ENCODE measurements around the gene SHPK. TPM values are rescaled to one million over a fixed set of nuclear protein-coding genes. Genes with fewer than 3 reads are reported as not detected.

The SHPK gene
- total RNA-seq, 1 donor from 2014 or later, result 7.8 TPM

DNA sequence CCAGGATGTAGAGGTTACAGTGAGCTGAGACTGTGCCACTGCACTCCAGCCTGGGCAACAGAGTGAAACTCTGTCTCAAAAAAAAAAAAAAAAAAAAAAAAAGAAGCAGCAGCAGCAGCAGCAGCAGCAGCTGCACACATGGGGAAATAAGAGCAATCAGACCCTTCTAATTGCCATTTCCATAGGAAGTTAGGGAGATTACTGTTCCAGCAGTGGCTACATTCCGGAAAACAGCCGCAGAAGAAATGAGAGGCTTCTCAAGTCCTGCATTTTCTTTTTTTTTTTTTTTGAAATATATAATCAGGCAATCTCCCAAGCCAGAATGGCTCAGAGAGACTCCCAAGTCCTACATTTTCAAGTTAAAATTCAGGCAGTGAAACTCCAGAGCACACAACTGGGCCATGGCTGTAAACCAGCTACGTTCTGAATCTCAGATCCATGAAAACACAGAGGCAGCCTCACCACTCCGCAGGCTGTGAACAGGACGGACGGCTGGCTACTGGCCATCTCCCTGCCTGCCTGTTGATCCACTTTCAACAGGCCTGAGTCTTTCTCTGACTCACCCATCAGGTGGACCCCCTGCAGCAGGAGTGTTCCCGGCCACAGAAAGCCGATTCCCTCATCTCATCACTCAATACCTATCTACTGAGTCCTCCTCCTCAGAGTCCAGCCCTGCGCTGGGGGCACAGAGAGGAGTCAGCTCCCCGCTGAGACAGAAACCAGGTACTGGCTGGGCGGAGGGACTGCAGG, 41.8 kb downstream of the SHPK start:
- H3K4me1 ChIP-seq (ENCODE audit: insufficient read depth, low read length), result peaks cover 17% of the 10 kb centered on the region
- no peaks in the 10 kb centered on the region for H3K27me3 ChIP-seq (ENCODE audit: insufficient read depth, low read length)
- H3K27ac ChIP-seq (ENCODE audit: low read depth, low read length), result peak overlapping the region; percentile 93
- H3K4me2 ChIP-seq (ENCODE audit: low read length), result peak overlapping the region; percentile 78
- H3K4me3 ChIP-seq (ENCODE audit: insufficient read depth, low read depth, low read length), result no peak overlapping the region
- H3K79me2 ChIP-seq (ENCODE audit: insufficient read depth, low read length), result no peaks in the 10 kb centered on the region
- H3K9me3 Mint-ChIP-seq (ENCODE audit: unreplicated experiment), result no peaks in the 10 kb centered on the region
- DNase-seq (ENCODE audit: low read depth), result peak; percentile 86
- H3K4me3 Mint-ChIP-seq (ENCODE audit: unreplicated experiment), result no peak overlapping the region
- no peaks in the 10 kb centered on the region for H3K36me3 ChIP-seq (ENCODE audit: insufficient read depth, low read length)
- no peak overlapping the region for H3K27ac Mint-ChIP-seq (ENCODE audit: unreplicated experiment)
- TF ChIP-seq, protein P1, sequence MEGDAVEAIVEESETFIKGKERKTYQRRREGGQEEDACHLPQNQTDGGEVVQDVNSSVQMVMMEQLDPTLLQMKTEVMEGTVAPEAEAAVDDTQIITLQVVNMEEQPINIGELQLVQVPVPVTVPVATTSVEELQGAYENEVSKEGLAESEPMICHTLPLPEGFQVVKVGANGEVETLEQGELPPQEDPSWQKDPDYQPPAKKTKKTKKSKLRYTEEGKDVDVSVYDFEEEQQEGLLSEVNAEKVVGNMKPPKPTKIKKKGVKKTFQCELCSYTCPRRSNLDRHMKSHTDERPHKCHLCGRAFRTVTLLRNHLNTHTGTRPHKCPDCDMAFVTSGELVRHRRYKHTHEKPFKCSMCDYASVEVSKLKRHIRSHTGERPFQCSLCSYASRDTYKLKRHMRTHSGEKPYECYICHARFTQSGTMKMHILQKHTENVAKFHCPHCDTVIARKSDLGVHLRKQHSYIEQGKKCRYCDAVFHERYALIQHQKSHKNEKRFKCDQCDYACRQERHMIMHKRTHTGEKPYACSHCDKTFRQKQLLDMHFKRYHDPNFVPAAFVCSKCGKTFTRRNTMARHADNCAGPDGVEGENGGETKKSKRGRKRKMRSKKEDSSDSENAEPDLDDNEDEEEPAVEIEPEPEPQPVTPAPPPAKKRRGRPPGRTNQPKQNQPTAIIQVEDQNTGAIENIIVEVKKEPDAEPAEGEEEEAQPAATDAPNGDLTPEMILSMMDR (IDR thresholded peaks at IDR 0.05; ENCODE audit: insufficient read depth, low read depth, low read length), result no peak
- TF ChIP-seq EZH2 (IDR thresholded peaks at IDR 0.05; ENCODE audit: insufficient read depth, low read length), result no peak
- H2AFZ ChIP-seq (ENCODE audit: low read depth, low read length), result no peak overlapping the region
- peaks cover 16% of the 10 kb centered on the region for H3K36me3 Mint-ChIP-seq (ENCODE audit: low read depth, unreplicated experiment)
- no peak for FAIRE-seq
- H3K9me3 ChIP-seq (ENCODE audit: insufficient read depth, low read depth, low read length), result no peaks in the 10 kb centered on the region
- no peaks in the 10 kb centered on the region for H4K20me1 ChIP-seq (ENCODE audit: insufficient read depth, low read length)
- H3K27me3 Mint-ChIP-seq (ENCODE audit: low read depth, unreplicated experiment), result no peaks in the 10 kb centered on the region
- peak overlapping the region; percentile 77 for H3K9ac ChIP-seq (ENCODE audit: low read length)
- H3K4me1 Mint-ChIP-seq (ENCODE audit: low read depth, unreplicated experiment), result peaks cover 8% of the 10 kb centered on the region

DNA sequence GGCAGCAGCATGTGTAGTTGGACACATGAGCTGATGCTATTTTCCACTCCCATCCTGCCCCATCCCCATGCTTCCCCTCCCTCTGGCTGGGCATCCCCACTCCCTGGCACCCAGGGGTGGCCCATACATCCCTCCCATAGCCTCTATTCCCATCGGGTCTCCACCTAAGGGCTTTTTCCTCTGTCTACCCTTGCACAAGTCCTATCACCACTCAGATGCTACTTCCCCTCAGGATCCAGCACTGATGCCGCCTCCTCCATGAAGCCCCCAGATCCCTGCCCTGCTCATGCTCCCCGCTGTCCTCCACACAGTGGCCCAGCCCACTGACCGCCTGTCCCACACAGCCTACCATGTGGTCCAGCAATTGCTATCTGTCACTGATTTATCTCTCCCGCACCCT, 42.7 kb downstream of the SHPK start:
- Histone ChIP-seq H3K27me3 (ENCODE audit: insufficient read depth, low read length) (no peaks in the 10 kb centered on the region), H4K20me1 (ENCODE audit: insufficient read depth, low read length) (no peaks in the 10 kb centered on the region), H3K9ac (ENCODE audit: low read length) (peak overlapping the region; percentile 35), H2AFZ (ENCODE audit: low read depth, low read length) (no peak overlapping the region), H3K36me3 (ENCODE audit: insufficient read depth, low read length) (no peaks in the 10 kb centered on the region), H3K4me3 (ENCODE audit: insufficient read depth, low read depth, low read length) (no peak overlapping the region), H3K79me2 (ENCODE audit: insufficient read depth, low read length) (no peaks in the 10 kb centered on the region), H3K27ac (ENCODE audit: low read depth, low read length) (peak overlapping the region; percentile 38), H3K4me1 (ENCODE audit: insufficient read depth, low read length) (peaks cover 17% of the 10 kb centered on the region), H3K4me2 (ENCODE audit: low read length) (no peak overlapping the region), H3K9me3 (ENCODE audit: insufficient read depth, low read depth, low read length) (no peaks in the 10 kb centered on the region)
- Mint-ChIP-seq H3K4me1 (ENCODE audit: low read depth, unreplicated experiment) (peaks cover 8% of the 10 kb centered on the region), H3K36me3 (ENCODE audit: low read depth, unreplicated experiment) (peaks cover 16% of the 10 kb centered on the region), H3K9me3 (ENCODE audit: unreplicated experiment) (no peaks in the 10 kb centered on the region), H3K27ac (ENCODE audit: unreplicated experiment) (no peak overlapping the region), H3K27me3 (ENCODE audit: low read depth, unreplicated experiment) (no peaks in the 10 kb centered on the region), H3K4me3 (ENCODE audit: unreplicated experiment) (no peak overlapping the region)
- FAIRE-seq (no peak), DNase-seq (ENCODE audit: low read depth) (no peak)
- no peak for TF ChIP-seq EZH2 (IDR thresholded peaks at IDR 0.05; ENCODE audit: insufficient read depth, low read length)
- TF ChIP-seq, protein P1 (IDR thresholded peaks at IDR 0.05; ENCODE audit: insufficient read depth, low read depth, low read length), result no peak

GRCh38 chr17:3592216-3592860, 43.7 kb downstream of the SHPK start:
- no peak for FAIRE-seq

More at GRCh38 chr17:3592216-3592860, 43.7 kb downstream of the SHPK start:
- no peak overlapping the region for H3K4me3 ChIP-seq (ENCODE audit: insufficient read depth, low read depth, low read length)
- no peaks in the 10 kb centered on the region for H4K20me1 ChIP-seq (ENCODE audit: insufficient read depth, low read length)
- Mint-ChIP-seq H3K36me3 (ENCODE audit: low read depth, unreplicated experiment) (peaks cover 17% of the 10 kb centered on the region), H3K4me3 (ENCODE audit: unreplicated experiment) (no peak overlapping the region), H3K27ac (ENCODE audit: unreplicated experiment) (no peak overlapping the region), H3K9me3 (ENCODE audit: unreplicated experiment) (no peaks in the 10 kb centered on the region), H3K27me3 (ENCODE audit: low read depth, unreplicated experiment) (no peaks in the 10 kb centered on the region), H3K4me1 (ENCODE audit: low read depth, unreplicated experiment) (peaks cover 8% of the 10 kb centered on the region)
- no peak overlapping the region for H3K9ac ChIP-seq (ENCODE audit: low read length)
- H3K79me2 ChIP-seq (ENCODE audit: insufficient read depth, low read length), result no peaks in the 10 kb centered on the region
- no peaks in the 10 kb centered on the region for H3K9me3 ChIP-seq (ENCODE audit: insufficient read depth, low read depth, low read length)
- TF ChIP-seq EZH2 (IDR thresholded peaks at IDR 0.05; ENCODE audit: insufficient read depth, low read length), result no peak
- TF ChIP-seq, protein P1 (IDR thresholded peaks at IDR 0.05; ENCODE audit: insufficient read depth, low read depth, low read length), result no peak
- DNase-seq (ENCODE audit: low read depth), result no peak
- H3K27me3 ChIP-seq (ENCODE audit: insufficient read depth, low read length), result no peaks in the 10 kb centered on the region
- no peak overlapping the region for H3K27ac ChIP-seq (ENCODE audit: low read depth, low read length)
- no peak overlapping the region for H3K4me2 ChIP-seq (ENCODE audit: low read length)
- no peaks in the 10 kb centered on the region for H3K36me3 ChIP-seq (ENCODE audit: insufficient read depth, low read length)
- H2AFZ ChIP-seq (ENCODE audit: low read depth, low read length), result no peak overlapping the region
- peaks cover 17% of the 10 kb centered on the region for H3K4me1 ChIP-seq (ENCODE audit: insufficient read depth, low read length)

Data from astrocyte (in vitro differentiated cells and primary cell).